Ovary (tissue), 3 donors: ENCODE measurements around the gene IGFBP7.

Experiments
- CTCF ChIP-seq, 3 donors: fragments of 450-650 bp in 2 of 3; fragments of 200-600 bp in 1 of 3; IDR thresholded peaks; one replicate each; pipeline versions ENCODE4 v1.5.1 to v1.8.0; 2016 to 2022; ENCODE audit warnings: antibody characterized with exemption in 3 of 3, mild to moderate bottlenecking in 1 of 3
- POLR2A ChIP-seq: fragments of 450-650 bp; IDR thresholded peaks from one replicate; pipeline ENCODE4 v1.6.1; 2017; ENCODE audit warnings: antibody characterized with exemption, mild to moderate bottlenecking, moderate library complexity
- donor health status: DM: no; HTN: no; CAD: no.

GRCh38 chr4:57042711-57043169 lies 67.4 kb downstream of the IGFBP7 start:
- TF ChIP-seq CTCF (IDR thresholded peaks at IDR 0.05), result no peak
- no peak for TF ChIP-seq POLR2A
